Measurements from ENCODE around the gene MTA3. TPM values are rescaled to one million over a fixed set of nuclear protein-coding genes. Genes with fewer than 3 reads are reported as not detected.

MTA3 gene
- total RNA-seq, 4 donors from 2014 or later, result 40.0 to 73.2 (median 54.3) TPM

DNA sequence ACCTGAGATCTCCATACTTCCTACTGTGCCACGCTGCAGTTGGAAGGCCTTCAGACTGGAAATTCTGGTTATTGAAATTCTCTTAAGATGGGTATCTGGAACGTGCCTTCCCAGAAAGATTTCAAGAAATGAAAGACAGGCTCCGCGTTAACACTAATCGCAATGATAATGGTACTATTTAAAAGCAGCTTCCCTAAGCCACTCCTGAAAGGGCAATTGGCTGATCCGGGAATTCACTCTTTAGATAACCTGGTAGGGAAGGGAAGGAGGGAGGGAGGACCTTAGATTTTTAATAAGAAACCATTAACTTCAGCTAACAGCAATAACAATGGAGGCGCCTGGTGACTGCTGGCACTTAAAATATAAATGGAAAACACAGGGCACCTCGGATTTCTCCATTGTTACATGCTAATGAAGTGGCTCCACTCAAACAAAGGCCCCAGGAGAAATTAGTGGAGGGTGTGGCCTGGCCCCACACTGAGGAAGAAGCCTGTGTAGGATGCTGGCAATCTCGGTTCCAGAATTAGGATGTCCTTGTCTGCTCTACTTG lies 22.5 kb upstream of the MTA3 start:
- Histone ChIP-seq H3K27me3 (no peaks in the 10 kb centered on the region), H3K36me3 (no peaks in the 10 kb centered on the region), H3K9me3 (no peaks in the 10 kb centered on the region), H3K4me3 (no peak overlapping the region), H3K4me1 (no peaks in the 10 kb centered on the region), H3K27ac (no peak overlapping the region)
- no peak for DNase-seq
- in situ Hi-C loops (cut with MboI; ENCODE audit: low pct_ligation_motif_present in 1 of 4, low pct_unique_long_range_greater_than_20kb in 1 of 4, low sequenced_read_pairs in 3 of 4), result no loop called here
- WGBS, 2 donors (ENCODE audit: low coverage in 1 of 2), result 80 to 81% methylated on average over 9 of the region's 9 CpGs
- TF ChIP-seq POLR2A (IDR thresholded peaks at IDR 0.05), result no peak
- intact Hi-C loops (cut with DNase I; ENCODE audit: low total_unique reads), result no loop called here

DNA sequence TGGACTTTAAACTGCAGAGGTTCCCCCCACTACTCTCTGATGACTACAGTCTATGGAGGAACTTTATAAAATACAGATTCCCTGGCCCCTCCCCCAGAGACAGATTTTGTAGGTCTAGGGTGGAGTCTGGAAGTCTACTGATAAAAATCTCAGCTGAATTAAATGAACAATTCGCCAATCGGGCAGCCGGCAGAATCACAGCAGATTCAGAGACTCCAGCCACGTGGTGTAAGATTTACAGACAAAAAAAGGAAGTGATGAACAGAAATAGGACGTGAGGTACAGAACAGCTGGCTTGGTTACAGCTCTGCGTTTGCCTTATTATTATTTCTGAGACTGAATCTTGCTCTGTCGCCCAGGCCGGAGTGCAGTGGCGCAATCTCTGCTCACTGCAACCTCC lies 21.4 kb upstream of the MTA3 start:
- no peaks in the 10 kb centered on the region for H3K36me3 ChIP-seq
- 60 to 81% methylated on average over 3 to 9 of the region's 9 CpGs for WGBS, 2 donors (ENCODE audit: low coverage in 1 of 2)
- H3K9me3 ChIP-seq, result no peaks in the 10 kb centered on the region
- intact Hi-C loops (cut with DNase I; ENCODE audit: low total_unique reads), result no loop called here
- no peak overlapping the region for H3K27ac ChIP-seq
- H3K27me3 ChIP-seq, result no peaks in the 10 kb centered on the region
- no peak for TF ChIP-seq EP300 (IDR thresholded peaks at IDR 0.05; ENCODE audit: low read depth)
- TF ChIP-seq CTCF (IDR thresholded peaks at IDR 0.05), result no peak
- no peak for TF ChIP-seq POLR2A (IDR thresholded peaks at IDR 0.05)
- TF ChIP-seq POLR2AphosphoS5 (IDR thresholded peaks at IDR 0.05), result no peak
- H3K4me3 ChIP-seq, result no peak overlapping the region
- in situ Hi-C loops (cut with MboI; ENCODE audit: low pct_ligation_motif_present in 1 of 4, low pct_unique_long_range_greater_than_20kb in 1 of 4, low sequenced_read_pairs in 3 of 4), result no loop called here
- no peak for DNase-seq
- no peaks in the 10 kb centered on the region for H3K4me1 ChIP-seq

DNA sequence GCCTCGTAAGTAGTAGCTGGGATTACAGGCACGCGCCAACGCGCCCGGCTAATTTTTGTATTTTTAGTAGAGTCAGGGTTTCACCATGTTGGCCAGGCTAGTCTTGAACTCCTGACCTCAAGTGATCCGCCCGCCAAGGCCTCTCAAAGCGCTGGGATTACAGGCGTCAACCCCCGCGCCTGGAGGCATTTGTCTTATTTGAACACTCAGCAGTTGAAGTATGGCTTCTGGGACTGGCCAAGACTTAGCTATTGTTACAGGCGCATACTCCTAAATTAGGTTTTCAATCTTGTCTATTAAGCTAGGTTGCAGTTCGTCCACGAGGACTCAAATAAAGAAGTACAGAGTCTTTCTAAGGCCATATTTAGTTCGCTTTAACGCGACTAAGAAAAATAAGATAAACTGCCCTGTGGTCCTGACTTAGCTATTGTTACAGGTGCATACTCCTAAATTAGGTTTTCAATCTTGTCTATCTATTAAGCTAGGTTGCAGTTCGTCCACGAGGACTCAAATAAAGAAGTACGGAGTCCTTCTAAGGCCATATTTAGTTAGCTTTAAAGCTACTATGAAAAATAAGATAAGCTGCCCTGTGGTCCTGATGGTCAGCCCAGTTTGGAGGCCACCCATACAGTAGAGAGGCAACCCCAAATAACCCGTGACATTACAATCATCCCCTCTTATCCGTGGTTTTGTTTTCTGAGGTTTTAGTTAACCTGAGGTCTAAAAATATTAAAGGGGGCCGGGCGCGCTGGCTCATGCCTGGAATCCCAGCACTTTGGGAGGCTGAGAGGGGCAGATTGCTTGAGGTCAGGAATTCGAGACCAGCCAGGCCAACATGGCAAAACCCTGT lies 20.8 kb upstream of the MTA3 start:
- no peak for DNase-seq
- no peaks in the 10 kb centered on the region for H3K27me3 ChIP-seq
- H3K27ac ChIP-seq, result no peak overlapping the region
- intact Hi-C loops (cut with DNase I; ENCODE audit: low total_unique reads), result no loop called here
- H3K9me3 ChIP-seq, result no peaks in the 10 kb centered on the region
- H3K4me3 ChIP-seq, result no peak overlapping the region
- no peaks in the 10 kb centered on the region for H3K36me3 ChIP-seq
- H3K4me1 ChIP-seq, result no peaks in the 10 kb centered on the region
- in situ Hi-C loops (cut with MboI; ENCODE audit: low pct_ligation_motif_present in 1 of 4, low pct_unique_long_range_greater_than_20kb in 1 of 4, low sequenced_read_pairs in 3 of 4), result no loop called here
- TF ChIP-seq POLR2AphosphoS5 (IDR thresholded peaks at IDR 0.05) (no peak), EP300 (IDR thresholded peaks at IDR 0.05; ENCODE audit: low read depth) (no peak), POLR2A (IDR thresholded peaks at IDR 0.05) (no peak), CTCF (IDR thresholded peaks at IDR 0.05) (no peak)
- 79 to 93% methylated on average over 17 to 27 of the region's 27 CpGs for WGBS, 2 donors (ENCODE audit: low coverage in 1 of 2)

GRCh38 chr2:42550870-42551269 lies 17.6 kb upstream of the MTA3 start:
- H3K4me1 ChIP-seq, result no peaks in the 10 kb centered on the region
- intact Hi-C loops (cut with DNase I; ENCODE audit: low total_unique reads) (no loop called here), in situ Hi-C loops (cut with MboI; ENCODE audit: low pct_ligation_motif_present in 1 of 4, low pct_unique_long_range_greater_than_20kb in 1 of 4, low sequenced_read_pairs in 3 of 4) (no loop called here)
- no peaks in the 10 kb centered on the region for H3K27me3 ChIP-seq
- no peaks in the 10 kb centered on the region for H3K9me3 ChIP-seq
- H3K27ac ChIP-seq, result no peak overlapping the region
- TF ChIP-seq POLR2A (IDR thresholded peaks at IDR 0.05) (no peak), EP300 (IDR thresholded peaks at IDR 0.05; ENCODE audit: low read depth) (no peak), POLR2AphosphoS5 (IDR thresholded peaks at IDR 0.05) (no peak), CTCF (IDR thresholded peaks at IDR 0.05) (no peak)
- no peak overlapping the region for H3K4me3 ChIP-seq
- DNase-seq, result no peak
- H3K36me3 ChIP-seq, result no peaks in the 10 kb centered on the region
- 91 to 95% methylated on average over 5 to 6 of the region's 6 CpGs for WGBS, 2 donors (ENCODE audit: low coverage in 1 of 2)

All from transverse colon (tissue), 4 donors.